CD4-positive, alpha-beta T cell treated with Interleukin-12 subunit alpha and Interleukin-12 subunit beta, for 1 hour (primary cell): ENCODE measurements around the gene TEX101.
"Not testable (repeated sequence)": the region's sequence is repeated elsewhere in the genome, so short reads cannot be mapped to it uniquely, and the experiment has no call there.

Experiments used
- DNase-seq: peaks from one replicate; pipeline ENCODE4 v3.0.0-alpha.2; 2020

The TEX101 gene, protein sequence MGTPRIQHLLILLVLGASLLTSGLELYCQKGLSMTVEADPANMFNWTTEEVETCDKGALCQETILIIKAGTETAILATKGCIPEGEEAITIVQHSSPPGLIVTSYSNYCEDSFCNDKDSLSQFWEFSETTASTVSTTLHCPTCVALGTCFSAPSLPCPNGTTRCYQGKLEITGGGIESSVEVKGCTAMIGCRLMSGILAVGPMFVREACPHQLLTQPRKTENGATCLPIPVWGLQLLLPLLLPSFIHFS

DNA sequence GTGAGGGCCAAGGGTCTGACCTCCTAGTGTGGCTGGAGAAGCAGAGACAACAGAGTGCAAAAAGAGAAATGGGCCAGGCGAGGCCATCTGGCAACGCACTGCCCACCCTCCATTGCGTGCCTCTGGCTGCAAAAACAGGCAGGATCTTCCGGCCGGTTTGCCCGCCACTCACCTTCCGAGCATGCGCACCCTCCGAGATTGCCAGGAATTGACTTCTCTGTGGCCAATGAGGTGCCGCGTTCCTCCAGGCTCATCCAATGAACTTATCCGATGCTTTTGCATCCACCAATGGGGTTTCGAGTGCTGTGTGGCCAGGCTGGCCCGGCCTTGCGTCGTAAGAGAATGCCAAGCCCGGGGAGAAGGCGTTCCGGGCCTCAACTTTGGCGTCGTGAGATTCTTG lies at the start of gene TEX101:
Gene TEX101, plus strand, starts transcription at position 337 of the 400 bp plus-strand sequence. CDS start 1,030 bp downstream, outside the sequence.
- DNase-seq = no peak

DNA sequence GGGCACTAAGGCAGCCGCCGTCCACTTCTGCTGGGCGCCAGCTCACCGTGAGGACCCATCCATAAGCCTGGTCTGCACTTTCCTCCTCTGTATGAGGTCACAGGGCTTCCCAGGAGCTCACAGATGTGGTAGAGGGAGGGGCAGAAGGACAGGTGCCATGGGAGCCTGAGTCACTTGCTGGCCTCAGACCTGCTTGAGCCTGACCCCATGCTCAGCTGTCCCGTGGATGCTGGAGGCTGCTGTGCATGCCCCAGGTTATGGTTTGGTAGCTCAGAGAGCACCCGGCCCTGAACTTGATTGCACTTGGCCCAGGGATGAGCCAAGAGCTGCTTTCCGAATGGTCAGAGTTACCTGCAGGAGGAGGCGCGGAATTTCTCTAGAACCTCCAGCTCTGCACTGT lies 49.0 kb upstream of the TEX101 start:
- DNase-seq = not testable (repeated sequence)

DNA sequence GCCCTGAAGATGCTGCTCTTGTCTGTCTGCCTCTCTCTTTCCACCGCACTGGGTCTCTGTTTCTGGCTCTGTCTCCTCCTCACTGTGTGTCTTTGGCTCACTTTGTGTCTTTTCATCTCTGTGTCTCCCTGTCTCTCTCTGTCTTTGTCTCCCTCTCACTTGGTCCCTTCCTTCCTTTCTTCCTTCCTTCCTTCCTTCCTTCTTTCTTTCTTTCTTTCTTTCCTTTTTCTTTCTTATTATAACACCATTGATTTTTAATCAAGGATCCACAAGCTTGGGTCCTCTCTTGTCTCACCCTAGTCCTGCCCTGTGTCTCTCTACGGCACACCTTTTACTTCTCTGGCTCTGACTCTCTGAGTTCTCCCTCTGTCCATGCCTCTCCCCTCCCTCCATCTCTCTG lies 46.9 kb upstream of the TEX101 start:
- no peak for DNase-seq

- not testable (repeated sequence) for DNase-seq
Observed at GRCh38 chr19:43368897-43369296, 45.8 kb upstream of the TEX101 start.

- no peak for DNase-seq
Observed at GRCh38 chr19:43371909-43372308, 42.8 kb upstream of the TEX101 start.

- no peak for DNase-seq
Observed at GRCh38 chr19:43372462-43372861, 42.2 kb upstream of the TEX101 start.

GRCh38 chr19:43377624-43378023 lies 37.1 kb upstream of the TEX101 start:
- not testable (repeated sequence) for DNase-seq

- DNase-seq = no peak
Observed at GRCh38 chr19:43380008-43380407, 34.7 kb upstream of the TEX101 start.

- DNase-seq = no peak
Observed at GRCh38 chr19:43380771-43381386, 33.8 kb upstream of the TEX101 start.

DNA sequence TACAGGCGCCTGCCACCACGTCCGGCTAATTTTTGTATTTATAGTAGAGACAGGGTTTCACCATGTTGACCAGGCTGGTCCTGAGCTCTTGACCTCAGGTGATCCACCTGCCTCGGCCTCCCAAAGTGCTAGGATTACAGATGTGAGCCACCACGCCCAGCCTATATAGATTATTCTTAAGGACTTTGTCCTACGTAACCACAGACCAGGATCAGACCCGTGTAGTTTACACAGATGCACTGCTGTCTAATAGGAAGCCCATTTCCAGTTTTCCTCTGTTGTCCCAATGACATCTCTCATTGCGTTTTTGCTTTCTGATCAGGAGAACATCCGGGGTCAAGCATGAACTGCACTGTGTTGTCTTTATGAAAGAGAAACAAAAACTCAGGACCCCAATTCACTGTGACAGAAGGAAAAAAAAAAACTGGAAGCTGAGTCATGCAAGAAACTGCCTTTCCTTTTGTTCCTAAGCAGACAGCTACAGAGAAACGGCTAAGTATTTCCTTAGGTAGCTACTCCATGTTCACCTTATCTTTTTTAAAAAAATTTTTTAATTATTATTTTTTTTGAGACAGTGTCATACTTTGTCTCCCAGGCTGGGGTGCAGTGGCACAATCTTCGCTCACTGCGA lies 32.0 kb upstream of the TEX101 start:
- DNase-seq = not testable (repeated sequence)

DNA sequence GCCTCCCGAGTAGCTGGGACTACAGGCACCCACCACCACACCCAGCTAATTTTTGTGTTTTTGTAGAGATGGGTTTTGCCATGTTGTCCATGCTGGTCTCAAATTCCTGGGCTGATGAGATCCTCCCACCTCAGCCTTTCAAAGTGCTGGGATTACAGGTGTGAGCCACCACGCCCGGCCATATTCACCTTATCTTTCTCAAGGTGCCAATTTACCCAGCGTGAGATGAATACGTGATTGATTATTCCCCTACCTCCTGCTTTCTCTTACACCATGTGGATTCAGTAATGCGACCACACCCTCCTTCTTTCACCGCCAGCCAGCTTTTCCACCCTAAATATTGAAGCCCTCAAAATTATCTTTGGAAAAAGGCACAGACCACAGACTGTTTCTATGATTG lies 31.4 kb upstream of the TEX101 start:
- not testable (repeated sequence) for DNase-seq

DNA sequence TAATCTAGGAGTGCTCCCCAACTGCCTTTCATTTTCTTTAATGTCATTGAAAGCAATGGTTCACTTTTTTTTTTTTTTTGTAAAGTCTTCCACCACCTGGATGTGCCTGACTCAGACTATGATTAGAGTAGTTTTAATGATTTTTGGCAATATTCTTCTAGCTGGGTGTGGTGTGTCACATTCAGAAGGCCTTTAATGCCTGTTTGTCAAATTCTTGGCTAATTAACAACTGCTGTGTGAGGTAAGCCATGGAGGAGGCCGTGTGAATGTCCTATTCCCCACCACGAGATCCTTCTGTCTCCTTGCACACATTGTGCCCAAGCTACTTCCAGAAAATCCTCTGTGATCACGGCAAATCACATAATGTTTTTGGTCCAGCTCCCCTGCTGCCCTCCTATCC lies 30.9 kb upstream of the TEX101 start:
- DNase-seq = not testable (repeated sequence)

DNA sequence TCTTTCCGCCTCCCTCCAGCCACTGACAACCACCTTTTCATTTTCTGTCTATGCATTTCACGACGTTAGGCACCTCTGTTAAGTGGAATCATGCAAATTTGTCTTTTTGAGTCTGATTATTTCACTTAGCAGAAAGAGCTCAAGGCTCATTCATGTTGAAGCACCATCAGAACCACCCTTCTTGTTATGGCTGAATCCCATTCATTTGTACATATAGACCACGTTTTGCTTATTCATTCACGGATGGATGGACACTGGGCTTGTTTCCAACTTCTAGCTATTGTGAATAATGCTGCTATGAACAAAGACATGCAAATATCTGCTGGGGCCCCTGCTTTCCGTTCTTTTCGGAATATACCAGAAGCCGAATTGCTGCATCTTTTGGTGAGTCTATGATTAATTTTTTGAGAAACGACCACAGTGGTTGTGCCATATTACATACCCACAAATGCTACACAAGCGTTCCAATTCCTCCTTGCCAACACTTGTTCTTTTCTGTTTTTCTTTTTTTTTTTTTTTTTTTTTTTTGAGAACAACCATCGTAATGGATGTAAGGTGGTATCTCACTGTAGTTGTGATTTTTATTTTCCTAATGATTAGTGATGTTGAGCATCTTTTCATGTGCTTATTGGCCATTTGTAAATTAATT lies 23.7 kb upstream of the TEX101 start:
- not testable (repeated sequence) for DNase-seq

GRCh38 chr19:43391552-43391935 lies 23.1 kb upstream of the TEX101 start:
- not testable (repeated sequence) for DNase-seq

GRCh38 chr19:43393501-43393900 lies 21.2 kb upstream of the TEX101 start:
- not testable (repeated sequence) for DNase-seq

- no peak for DNase-seq
Observed at GRCh38 chr19:43395561-43395960, 19.1 kb upstream of the TEX101 start.

GRCh38 chr19:43406297-43406696 lies 8.4 kb upstream of the TEX101 start:
- DNase-seq = no peak

GRCh38 chr19:43407416-43408005 lies 7.2 kb upstream of the TEX101 start:
- DNase-seq = no peak

DNA sequence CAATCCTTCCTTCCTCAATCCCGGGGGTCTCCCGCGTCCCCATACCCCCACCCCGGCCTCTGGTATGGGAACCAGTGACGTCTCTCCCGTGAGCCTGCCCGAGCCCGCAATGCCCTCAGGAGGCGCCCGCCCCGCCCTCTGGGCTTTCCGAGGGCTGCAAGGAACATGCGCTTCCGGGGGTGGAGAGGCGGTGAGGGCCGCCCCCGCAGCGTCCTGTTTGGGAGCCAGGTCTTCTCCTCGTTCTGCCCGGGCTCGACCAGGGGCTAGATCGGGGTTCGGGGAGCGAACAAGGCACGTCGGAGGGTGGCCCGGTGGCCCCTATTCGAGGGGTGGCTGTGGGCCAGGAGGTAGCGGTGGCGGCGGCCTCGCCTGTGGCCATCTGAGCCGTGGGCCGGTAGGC lies 6.6 kb upstream of the TEX101 start:
- DNase-seq = no peak

GRCh38 chr19:43409415-43409814 lies 5.3 kb upstream of the TEX101 start:
- DNase-seq = no peak

DNA sequence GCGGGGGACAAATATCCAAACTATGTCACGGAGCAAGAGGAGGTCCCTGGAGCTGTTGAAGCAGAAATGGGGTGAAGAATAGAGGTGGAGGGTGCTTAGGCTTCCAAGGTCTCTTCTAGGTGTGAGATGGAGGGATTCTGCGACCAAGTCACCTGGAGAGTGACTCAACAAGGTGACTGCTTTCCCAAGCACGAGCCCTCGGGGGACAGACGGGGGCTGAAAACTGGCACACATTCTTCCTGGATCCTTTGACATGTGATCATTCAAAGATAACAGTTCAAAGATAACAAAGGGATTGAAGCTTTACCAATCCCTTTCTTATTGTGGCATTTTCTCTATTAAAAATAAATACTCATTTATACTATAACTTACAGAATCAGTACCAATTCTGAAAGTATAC lies 2.2 kb upstream of the TEX101 start:
- DNase-seq = no peak

GRCh38 chr19:43416951-43417623 lies 2.4 kb downstream of the TEX101 start:
- no peak for DNase-seq

GRCh38 chr19:43420954-43421353 lies 6.3 kb downstream of the TEX101 start:
- no peak for DNase-seq
